GM18511 (cell line): ENCODE data around the gene KRT9.
A peak's percentile ranks its signal among the peaks of the same experiment; 100 is the strongest.
"Not testable (repeated sequence)": the region's sequence is repeated elsewhere in the genome, so short reads cannot be mapped to it uniquely, and the experiment has no call there.

Experiments used
- ATAC-seq: cut with Tn5 transposase; IDR thresholded peaks from one replicate; pipeline ENCODE4 v1.9.1; 2021; ENCODE audit warnings: mild to moderate bottlenecking, moderate library complexity; ENCODE audit not compliant: unreplicated experiment

Gene KRT9

DNA sequence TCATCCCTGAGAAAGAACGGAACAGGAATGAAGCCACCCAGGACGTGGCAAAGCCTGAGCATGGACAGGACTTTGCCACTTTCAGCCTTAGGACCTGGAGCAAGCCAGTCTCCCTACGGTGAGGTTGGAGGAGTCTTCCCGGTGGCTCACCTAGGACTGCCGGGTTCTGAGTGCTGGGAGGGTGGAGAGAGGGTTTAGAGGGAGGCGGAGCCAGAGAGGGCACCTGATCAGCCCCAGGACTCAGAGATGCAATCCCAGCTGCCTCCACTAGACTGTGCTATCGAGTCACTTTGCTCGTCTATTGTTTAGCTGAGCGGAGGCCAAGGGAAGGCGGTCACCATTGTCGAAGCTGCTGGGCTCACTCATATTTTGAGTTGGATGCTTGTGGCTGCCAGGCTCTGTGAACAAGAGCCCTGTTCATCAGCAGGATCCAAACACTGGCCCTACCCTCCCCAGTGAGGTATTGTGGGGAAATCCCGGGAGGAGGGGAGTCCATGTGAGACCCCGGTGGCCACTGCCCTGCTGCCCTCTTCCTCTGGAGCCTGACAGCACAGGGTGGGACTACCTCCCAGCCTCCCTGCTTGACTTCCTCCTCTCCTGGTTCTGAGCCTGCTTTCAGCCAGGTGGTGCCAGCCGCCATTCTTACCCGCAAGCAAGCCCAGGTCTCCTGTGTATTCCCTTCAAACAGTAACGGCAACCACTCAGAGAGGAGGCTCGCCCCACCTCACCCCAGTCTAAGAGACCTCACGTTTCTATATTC, 7.8 kb upstream of the KRT9 start:
- no peak for ATAC-seq

DNA sequence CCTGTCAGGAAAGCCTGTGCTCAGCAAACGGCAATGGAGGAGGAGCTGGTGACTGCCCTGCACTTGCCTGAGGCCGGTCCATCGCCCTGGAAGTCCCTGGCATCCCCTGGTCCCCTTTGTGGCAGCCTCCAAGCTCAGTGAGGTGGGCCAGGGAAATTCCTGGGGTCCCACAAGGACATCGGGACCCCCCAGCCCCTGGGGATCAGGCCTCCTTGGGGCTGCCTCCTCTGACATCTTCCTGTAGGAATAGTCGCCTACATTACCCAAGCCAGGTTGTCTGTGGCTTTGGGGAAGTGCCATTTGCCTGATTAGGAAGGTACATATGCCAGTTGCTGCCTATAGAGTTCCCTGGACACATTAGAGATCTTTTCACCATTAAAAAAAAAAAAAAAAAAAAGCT, 7.1 kb upstream of the KRT9 start:
- ATAC-seq = no peak

DNA sequence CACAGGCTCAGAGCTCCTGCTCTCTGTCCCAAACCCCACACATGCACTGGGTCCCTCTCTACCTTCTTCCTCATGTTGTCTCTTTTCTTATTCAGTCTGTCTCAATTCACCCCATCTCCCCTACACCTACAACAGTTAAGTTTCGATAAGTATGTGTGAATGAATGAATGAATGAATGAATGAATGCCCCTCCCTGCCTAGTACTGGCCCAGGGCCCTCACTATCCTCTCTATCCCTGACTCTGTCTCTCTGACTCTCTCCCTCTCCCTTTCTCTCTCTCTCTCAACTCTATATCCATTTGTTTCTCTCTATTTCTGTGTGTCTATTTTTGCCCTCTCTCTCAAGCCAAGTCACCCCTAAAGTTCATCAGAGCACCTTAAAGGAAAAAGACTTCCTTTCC, 6.7 kb upstream of the KRT9 start:
- ATAC-seq = no peak

DNA sequence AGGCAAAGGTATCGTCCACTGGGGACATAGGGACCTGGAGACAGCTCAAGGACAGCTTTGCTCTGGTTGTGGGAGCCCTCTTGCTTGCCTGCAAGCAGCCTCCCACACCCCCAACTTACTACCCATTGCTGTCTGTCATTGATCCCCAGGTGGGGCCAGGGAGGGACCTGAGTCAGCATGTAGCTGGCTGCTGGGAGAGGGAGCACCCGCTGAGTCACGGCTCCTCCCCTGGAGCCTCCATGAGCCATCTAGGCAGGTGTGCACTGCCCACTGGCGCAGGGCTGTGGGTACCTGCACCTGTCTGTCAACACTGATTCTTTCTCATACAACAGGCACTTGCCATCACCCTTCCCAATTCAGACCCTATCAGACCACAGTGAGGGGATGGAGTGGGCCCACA, 4.9 kb upstream of the KRT9 start:
- not testable (repeated sequence) for ATAC-seq

DNA sequence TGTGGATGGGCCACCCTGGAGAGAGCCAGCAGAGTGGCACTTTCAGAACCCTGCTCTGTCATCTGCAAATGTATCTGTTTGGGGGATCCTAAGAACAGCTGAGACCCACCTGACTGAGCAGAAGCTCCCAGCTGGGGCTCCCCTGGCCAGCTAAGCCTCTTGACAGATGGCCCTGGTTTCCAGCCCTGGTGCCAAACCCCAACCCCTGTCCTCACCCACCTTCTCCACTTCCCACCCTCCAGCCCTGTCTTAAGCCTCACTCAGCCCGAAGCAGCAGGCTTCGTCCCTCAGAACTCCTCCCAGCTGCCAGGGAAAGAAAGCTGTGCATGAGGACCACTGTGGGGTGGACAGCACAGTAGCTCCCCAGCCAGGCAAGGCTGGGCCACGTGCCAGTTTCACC, 3.5 kb upstream of the KRT9 start:
- ATAC-seq = no peak

DNA sequence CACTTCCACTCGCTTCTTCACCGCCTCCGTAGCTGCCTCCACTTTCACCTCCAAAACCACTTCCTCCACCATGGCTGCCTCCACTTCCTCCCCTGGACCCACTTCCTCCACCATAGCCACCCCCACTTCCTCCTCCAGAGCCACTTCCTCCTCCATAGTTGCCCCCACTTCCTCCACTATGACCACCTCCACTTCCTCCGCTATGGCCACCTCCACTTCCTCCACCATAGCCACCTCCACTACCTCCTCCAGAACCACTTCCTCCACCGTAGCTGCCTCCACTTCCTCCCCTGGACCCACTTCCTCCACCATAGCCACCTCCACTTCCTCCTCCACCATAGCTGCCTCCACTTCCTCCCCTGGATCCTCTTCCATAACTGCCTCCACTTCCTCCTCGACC, 4.5 kb downstream of the KRT9 start:
- ATAC-seq = no peak

DNA sequence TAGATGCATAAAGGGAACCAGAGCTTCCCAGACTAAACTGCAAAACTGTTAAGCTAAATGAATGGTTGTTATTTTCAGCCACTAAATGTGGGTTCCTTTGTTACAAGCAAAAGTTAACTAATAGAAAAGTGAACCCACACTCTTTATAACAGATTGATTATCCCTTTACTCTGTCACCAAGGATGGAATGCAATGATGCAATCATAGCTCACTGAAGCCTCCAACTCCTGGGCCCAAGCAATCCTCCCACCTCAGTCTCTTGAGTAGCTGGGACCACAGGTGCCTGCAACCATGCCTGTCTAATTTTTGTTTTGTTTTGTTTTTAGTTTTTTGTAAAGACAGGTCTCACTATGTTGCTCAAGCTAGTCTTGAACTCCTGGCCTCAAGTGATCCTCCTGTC, 6.5 kb downstream of the KRT9 start:
- ATAC-seq = no peak

DNA sequence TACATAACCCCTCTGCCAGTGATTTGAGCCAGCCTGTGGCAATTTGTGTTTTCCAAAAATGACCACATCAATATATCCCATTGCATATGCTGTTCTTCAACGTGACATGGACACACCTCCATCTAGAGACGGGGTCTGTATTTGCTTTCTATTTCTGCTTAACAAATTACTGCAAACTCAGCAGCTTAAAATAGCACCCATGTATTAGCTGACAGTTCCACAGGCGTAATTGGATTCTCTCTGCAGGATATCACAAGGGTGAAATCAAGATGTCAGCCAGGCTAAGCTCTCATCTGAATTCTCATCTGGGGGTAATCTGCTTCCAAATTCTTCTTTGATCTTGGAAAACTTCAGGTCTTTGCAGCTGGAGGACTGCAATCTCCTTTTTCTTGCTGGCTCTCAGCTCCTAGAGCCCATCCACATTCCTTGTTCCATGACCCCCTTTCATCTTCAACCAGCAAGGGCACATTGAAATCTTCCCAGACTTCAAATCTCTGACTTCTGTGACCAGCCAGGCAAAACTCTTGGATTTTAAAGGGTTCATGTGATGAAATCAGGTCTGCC, 8.2 kb downstream of the KRT9 start:
- ATAC-seq = no peak

DNA sequence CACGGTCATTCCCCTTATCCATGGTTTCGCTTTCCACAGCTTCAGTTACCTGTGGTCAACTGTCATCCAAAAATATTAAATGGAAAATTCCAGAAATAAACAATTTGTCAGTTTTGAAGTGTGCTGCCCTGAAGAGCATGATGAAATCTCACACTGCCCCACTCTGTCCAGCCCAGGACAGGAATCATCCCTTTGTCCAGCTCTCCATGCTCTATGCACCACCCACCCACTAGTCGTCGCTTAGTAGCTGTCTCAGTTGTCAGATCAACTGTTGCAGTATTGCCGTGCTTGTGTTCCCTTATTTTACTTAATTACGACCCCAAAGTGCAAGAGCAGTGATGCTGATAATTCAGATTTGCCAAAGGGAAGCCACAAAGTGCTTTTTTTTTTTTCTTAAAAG, 10.3 kb downstream of the KRT9 start:
- no peak for ATAC-seq

DNA sequence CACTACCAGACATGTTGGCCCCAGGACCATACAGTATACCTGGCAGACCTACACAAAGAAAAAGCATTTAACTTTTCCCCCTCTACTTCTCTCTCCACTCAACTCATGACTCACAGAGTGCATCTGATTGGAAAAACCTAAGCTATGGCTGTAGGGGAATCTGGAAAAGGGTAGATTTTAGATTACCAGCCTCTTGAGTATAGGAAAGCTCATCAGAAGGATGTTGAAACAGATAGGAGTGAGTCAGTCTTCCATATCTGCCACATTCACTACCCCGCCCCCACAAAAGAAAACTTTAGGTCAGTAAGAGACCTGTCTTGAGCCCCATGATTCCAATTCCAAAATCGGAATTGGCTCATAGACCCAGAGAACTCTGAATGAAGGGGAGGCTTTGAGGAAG, 12.3 kb downstream of the KRT9 start:
- ATAC-seq = no peak

DNA sequence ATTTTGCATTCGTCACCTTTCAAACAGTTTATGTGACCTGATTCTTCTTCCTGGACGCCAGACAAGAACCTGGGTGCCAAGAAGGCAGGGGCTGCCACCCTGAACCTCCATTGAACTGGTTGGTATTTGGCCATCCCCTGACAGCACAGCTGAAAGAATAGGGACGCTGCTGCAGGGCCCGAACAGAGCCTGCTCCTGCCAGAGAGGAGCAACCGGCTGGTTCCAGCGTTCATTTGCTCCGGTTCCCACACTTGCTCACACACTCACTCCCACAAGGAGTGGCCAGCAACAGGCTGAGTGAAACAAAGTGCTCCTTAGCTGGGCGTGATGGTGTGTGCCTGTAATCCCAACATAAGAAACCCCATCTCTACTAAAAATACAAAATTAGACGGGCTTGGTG, 14.9 kb downstream of the KRT9 start:
- no peak for ATAC-seq

DNA sequence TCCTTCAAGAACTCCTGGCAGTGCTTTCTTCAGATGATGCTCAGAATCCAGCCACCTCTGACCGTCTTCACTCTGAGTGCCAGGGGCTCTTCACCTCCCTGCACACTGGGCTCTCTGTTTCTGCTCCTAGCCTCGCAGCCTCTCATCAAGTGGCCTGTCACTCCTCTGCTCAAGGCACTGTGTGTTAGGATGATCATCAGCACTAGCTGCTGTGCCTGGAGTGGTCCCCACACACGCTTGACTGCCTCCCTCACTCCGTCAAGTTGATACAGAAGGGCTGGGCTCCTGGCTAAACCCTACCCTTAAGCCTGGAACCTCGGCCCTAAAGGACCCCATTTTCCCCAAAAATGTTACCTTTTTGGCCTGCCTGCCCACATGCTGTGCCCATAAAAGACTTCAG, 15.6 kb downstream of the KRT9 start:
- ATAC-seq = no peak

DNA sequence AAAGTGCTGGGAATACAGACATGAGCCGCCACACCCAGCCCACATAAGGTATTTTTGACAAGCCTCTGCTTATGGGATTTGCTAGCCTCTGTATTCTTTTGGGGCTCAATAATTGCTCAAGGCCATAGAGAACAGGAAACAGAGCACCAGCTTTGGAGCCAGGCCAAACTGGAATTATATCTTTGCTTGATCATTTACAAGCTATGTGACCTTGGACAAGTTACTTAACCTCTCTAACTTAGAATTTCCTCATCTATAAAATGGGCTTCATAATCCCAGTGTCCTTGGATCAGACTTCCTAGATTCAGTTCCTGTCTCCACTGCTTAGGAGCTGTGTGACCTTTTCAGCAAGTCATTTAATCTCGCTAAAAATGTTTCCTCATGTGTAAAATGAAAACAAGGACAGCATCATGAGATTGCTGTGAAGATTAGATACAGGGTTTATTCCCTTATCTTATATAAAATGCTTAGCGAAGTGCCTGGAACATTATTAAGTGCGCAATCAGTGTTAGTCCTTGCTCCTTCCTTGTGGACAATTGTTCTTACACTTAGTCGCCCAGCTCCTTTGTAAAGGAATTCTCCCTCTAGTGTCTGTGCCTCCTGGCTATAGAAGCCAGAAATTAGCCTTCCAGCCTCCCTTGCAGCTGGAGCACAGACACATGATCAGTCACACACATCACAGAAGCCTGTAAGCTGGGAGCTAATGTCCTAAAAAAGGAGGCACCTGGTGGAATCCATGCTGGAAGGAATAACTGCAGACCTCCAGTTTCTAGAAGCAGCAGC, 16.6 kb downstream of the KRT9 start:
- ATAC-seq = no peak

DNA sequence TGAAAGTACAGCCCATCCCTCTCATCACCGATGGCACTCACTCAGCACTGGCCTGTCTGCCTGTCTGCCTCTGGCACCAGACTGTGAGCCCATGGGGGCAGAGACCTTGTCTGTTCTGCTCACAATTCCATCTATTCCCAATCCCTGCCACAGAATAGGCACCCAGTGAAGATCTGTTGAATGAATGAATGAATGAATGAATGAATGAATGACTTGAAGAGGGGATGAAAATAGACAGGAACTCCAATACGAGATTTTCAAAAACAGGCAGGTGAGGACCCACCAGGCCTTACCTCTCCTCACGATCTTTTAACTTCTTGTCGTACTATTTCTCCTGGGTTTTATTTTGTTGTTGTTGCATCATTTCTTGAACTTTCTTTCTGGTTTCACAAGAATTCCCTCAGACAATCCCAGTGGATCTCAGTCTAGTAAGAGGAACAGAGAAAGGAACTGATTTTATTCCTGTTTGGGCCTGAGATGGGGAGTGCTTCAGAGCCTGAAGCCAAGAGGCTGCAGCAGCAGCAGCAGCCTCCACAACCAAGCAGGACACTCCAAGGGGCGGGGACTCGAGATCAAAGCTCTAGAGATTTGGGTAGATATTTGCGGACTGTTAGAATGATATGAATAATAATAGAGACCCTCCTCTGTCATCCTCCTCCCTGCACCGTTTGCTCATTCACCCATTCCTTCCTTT, 17.7 kb downstream of the KRT9 start:
- no peak for ATAC-seq

DNA sequence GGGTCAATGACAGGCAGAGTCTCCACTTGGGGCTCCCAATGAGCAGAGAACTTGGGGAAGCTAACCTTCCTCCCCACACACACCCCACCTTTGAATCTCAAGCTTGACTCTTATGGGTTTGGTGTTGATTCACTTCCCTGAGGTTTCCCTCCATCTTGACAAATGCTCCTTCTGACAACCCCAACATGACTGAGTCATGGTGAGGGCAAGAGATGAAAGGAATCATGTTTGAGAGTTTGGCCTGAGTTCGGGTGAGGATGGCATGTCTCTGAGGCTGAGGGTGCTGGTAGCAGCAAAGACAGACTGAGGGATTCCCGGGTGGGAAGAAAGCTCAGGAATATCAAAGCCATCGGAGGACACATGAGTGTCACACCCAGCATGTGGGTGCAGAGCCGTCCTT, 18.7 kb downstream of the KRT9 start:
- ATAC-seq = no peak

DNA sequence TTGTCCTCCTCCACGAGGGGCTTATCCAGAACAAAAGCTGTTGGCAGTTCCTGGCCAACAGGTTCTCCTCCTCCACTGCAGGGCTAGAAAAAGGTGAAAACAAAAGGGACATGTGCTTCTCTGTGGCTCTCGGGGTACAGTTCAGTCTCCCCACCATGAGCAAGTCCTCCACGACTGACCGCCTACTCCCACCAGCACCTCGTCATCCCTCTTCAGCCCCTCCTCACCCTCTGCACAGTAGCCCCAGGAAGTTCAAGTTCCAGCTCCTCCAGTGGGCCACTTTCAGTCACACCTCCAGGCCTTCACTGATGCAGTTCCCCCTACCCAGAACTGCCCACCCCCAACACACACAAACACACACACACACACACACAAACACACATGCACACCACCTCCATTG, 19.4 kb downstream of the KRT9 start:
- no peak for ATAC-seq

DNA sequence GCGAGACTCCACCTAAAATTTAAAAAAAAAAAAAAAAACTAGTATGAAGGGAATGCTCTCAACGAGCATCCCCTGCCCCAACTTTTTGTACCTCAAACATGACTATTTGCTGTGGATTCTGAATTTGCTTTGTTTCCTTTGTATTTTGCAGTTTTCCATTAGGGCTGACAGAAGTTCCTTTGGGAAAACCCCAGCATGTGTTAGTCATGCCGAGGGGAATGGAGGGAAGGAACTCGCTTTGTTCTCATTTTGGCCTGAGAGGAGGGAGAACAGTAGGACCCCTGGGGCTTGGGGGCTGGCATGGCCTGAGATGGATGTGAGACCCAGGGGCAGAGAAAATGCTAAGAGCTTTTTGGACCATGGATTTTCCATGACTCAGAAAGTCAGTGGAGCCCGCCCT, 20.5 kb downstream of the KRT9 start:
- no peak for ATAC-seq

DNA sequence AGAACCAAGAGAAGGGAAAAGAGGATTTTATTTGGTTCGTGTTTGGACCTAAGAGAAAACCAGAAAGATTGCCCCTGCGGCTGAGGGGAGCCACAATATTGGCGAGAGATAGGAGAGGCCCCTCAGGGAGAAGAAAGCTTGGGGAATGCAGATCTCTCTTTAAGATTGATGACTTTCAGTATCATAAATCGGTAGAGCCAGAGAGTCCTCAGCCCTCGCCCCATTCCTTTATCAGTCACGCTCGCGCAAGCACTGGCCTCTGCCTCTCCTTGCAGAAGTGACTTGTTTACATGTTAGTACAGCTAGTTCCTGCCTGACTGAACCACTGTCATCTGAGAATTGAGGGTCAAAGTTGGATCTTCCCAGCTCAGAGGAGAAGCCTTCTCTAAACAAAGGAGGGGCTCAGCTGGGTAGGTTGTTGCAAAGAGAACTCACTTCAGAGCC, 22.2 kb downstream of the KRT9 start:
- no peak for ATAC-seq

DNA sequence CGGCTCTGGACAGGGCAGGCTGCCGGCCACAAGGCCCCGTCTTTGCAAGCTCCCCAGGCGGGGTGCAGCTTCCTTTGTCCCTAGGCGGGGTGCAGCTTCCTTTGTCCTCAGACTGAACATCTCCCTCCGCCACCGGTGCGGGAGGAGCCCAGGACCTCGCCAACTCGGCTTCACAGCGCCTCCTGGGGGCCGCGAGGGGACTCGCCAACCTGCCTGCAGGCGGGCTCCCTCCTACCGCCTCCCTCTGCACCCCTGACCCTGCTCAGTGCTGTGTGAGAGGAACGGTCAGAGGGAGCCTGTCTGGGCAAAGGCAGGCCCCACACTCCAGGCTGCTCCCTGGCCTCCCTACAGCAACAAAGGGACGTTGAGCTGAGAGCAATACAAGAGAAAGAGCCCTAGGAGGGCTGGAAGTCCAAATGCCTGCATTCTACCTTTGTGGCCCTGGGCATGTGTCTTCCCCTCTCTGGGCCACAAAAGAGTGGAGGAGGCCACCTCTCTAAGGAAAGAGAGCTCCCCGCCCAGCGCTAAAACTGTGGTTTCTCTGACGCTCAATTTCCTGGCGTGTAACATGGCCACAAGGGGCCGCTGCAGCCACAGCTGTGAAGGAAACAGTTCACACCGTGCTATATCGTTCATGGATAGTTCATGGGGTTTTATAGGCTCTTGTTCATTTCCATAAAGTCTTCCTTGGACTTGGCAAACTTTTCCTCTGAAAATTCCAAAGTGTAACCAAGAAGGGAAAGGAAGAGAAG, 22.8 kb downstream of the KRT9 start:
- ATAC-seq = peak; percentile 66

DNA sequence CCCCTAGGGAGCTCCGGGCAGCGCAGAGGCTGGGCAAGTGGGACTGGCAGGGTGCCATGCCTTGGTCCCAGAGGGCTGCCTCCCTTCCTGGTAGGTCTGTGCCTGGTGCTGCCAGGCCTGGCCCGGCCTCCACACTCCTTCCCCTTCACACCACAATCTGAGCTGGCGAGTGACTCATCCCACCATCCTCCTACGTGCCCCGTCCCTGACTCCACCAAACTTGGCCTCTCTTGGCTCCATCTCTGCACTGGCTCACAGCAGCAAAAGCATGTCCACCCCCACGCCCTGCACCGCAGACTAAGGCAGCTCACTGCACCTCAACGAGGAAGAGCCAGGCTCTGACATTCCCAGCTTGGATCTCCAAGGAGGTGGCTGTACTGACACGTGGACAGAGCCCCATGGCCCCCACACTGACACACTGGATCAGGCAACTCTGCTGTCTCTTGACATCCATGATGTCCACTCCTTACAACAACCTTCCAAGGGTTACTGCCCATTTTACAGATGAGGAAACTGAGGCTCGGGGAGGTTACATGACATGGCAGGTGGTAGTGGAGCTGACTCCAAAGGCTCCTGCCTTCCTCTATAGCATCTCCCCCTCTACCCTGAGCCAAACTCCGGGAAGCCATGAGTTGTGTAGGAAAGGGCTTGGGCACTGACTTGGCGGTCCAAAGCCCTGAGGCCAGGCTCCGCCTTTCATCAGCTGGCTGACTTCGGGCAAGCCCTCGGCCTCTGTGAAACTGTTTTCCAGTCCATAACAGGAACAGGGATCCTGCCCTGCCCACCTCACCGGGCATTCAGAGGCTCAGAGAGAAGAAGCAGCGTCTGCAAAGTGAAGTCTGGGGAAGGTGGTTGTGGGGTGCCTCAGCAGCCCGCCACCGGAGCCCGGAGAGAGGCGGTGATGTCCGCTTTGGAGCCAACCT, 23.7 kb downstream of the KRT9 start:
- ATAC-seq = no peak
